Transverse colon (tissue), 4 donors: ENCODE measurements around the gene PRCP.

Experiments
- EP300 ChIP-seq: sonication (generic); formaldehyde crosslinking; IDR thresholded peaks from one replicate; pipeline ENCODE4 v1.6.1; 2017; ENCODE audit warnings: antibody characterized with exemption, low read depth
- POLR2A ChIP-seq: fragments of 450-650 bp; IDR thresholded peaks from one replicate; pipeline ENCODE4 v1.6.1; 2016; ENCODE audit warnings: antibody characterized with exemption, mild to moderate bottlenecking, moderate library complexity
- POLR2AphosphoS5 ChIP-seq, 3 donors: sonication (generic); formaldehyde crosslinking; IDR thresholded peaks; one replicate each; pipeline ENCODE4 v1.6.1; 2016; ENCODE audit warnings: antibody characterized with exemption in 3 of 3
- TF ChIP-seq, protein P1 (sequence below), 5 experiments: fragments of 200-600 bp in 3 of 5; fragments of 450-650 bp in 2 of 5; sonication (generic) in 3 of 5; IDR thresholded peaks; 1 replicate in 2 of 5; 2 replicates in 3 of 5; pipeline ENCODE4 v1.5.1; 2016 to 2017; ENCODE audit warnings: antibody characterized with exemption in 5 of 5, inconsistent platforms in 3 of 5, mild to moderate bottlenecking in 2 of 5, moderate library complexity in 1 of 5

DNA sequence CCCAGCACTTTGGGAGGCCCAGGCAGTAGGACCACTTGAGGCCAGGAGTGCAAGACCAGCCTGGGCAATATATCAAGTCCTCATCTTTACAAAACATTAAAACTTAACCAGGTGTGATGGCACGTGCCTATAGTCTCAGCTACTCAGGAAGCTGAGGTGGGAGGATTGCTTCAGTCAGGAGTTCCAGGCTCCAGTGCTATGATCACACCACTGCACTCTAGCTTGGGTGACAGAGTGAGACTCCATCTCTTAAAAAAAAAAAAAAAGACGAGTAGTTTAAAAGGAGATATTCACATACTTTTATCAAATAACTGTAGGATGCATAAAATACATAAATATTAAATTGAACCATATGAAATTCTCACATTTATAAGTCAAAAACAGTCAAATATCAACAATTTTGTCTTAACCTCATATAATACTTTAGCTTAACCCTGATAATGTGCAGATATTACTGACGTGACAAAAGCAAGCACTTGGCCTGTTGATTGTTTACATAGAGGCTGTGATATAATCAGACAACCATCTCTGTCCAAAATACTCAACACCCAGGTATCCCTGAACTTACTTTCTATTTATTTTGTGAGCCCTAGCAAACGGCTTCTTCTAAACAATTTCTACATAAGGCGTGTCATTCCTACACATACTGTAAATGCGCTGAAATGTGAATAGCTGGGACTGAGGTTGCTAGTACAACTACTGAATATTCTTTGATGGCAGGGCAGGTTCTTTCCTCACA is 57.0 kb downstream of the PRCP start:
- TF ChIP-seq, protein P1, sequence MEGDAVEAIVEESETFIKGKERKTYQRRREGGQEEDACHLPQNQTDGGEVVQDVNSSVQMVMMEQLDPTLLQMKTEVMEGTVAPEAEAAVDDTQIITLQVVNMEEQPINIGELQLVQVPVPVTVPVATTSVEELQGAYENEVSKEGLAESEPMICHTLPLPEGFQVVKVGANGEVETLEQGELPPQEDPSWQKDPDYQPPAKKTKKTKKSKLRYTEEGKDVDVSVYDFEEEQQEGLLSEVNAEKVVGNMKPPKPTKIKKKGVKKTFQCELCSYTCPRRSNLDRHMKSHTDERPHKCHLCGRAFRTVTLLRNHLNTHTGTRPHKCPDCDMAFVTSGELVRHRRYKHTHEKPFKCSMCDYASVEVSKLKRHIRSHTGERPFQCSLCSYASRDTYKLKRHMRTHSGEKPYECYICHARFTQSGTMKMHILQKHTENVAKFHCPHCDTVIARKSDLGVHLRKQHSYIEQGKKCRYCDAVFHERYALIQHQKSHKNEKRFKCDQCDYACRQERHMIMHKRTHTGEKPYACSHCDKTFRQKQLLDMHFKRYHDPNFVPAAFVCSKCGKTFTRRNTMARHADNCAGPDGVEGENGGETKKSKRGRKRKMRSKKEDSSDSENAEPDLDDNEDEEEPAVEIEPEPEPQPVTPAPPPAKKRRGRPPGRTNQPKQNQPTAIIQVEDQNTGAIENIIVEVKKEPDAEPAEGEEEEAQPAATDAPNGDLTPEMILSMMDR (IDR thresholded peaks at IDR 0.05), result no peak
- TF ChIP-seq POLR2A (no peak), POLR2AphosphoS5 (IDR thresholded peaks at IDR 0.05) (no peak), EP300 (no peak)
